GM19099 (cell line): Measurements from ENCODE around the gene TMEM225.

ENCODE experiments used
- POLR2A ChIP-seq: IDR thresholded peaks from 3 replicates; pipeline ENCODE4 v1.6.1; 2011; ENCODE audit warnings: low read depth; ENCODE audit not compliant: insufficient read length; ENCODE audit errors: extremely low read depth

TMEM225 gene

GRCh38 chr11:123885570-123885969, at the start of gene TMEM225:
Gene TMEM225, minus strand, starts transcription at chr11:123885670. Its CDS starts 245 bp downstream, at chr11:123885425.
- TF ChIP-seq POLR2A, result no peak

- TF ChIP-seq POLR2A, result no peak
Observed at GRCh38 chr11:123924027-123924426, 38.6 kb upstream of the TMEM225 start.

GRCh38 chr11:123920943-123921342, 35.5 kb upstream of the TMEM225 start:
- TF ChIP-seq POLR2A, result no peak

GRCh38 chr11:123905826-123906225, 20.4 kb upstream of the TMEM225 start:
- TF ChIP-seq POLR2A, result no peak

GRCh38 chr11:123904932-123905331, 19.5 kb upstream of the TMEM225 start:
- no peak for TF ChIP-seq POLR2A

- TF ChIP-seq POLR2A, result no peak
Observed at GRCh38 chr11:123903932-123904331, 18.5 kb upstream of the TMEM225 start.

GRCh38 chr11:123901867-123902266, 16.4 kb upstream of the TMEM225 start, which contains the start of gene OR8D4:
Gene OR8D4, plus strand, starts transcription at chr11:123902167. Its CDS starts 4,265 bp downstream, at chr11:123906432.
- no peak for TF ChIP-seq POLR2A

GRCh38 chr11:123899792-123900191, 14.3 kb upstream of the TMEM225 start:
- TF ChIP-seq POLR2A, result no peak

GRCh38 chr11:123892031-123892430, 6.6 kb upstream of the TMEM225 start:
- TF ChIP-seq POLR2A, result no peak

- no peak for TF ChIP-seq POLR2A
Observed at GRCh38 chr11:123880912-123881311, 4.6 kb downstream of the TMEM225 start.

GRCh38 chr11:123859731-123860130, 25.7 kb downstream of the TMEM225 start:
- no peak for TF ChIP-seq POLR2A

- no peak for TF ChIP-seq POLR2A
Observed at GRCh38 chr11:123856444-123856843, 29.0 kb downstream of the TMEM225 start.

- no peak for TF ChIP-seq POLR2A
Observed at GRCh38 chr11:123853038-123853437, 32.4 kb downstream of the TMEM225 start.

- TF ChIP-seq POLR2A, result no peak
Observed at GRCh38 chr11:123852321-123852720, 33.1 kb downstream of the TMEM225 start.

GRCh38 chr11:123851110-123851509, 34.4 kb downstream of the TMEM225 start:
- TF ChIP-seq POLR2A, result no peak

GRCh38 chr11:123841174-123841573, 44.3 kb downstream of the TMEM225 start:
- TF ChIP-seq POLR2A, result no peak

- TF ChIP-seq POLR2A, result no peak
Observed at GRCh38 chr11:123839131-123839530, 46.3 kb downstream of the TMEM225 start.
